ENCODE data around the gene FGF8.

- no peak for TF ChIP-seq UBTF (IDR thresholded peaks at IDR 0.05; ENCODE audit: borderline replicate concordance in 1 of 2, low read depth in 2 of 2, low read length in 2 of 2)
- no peak for TF ChIP-seq RNF219 (CRISPR knock-in tag; IDR thresholded peaks at IDR 0.05)
- TF ChIP-seq CTCF (IDR thresholded peaks at IDR 0.05 in 2 of 3, conservative IDR thresholded peaks at IDR 0.05 in 1 of 3; ENCODE audit: insufficient read depth in 2 of 3, low read depth in 1 of 3, low read length in 3 of 3): no peak
These were observed 31.2 kb upstream of the FGF8 start for GRCh38 chr10:101807158-101807557.

All from K562 (cell line).